HG03196 (cell line): Measurements from ENCODE around the gene NDUFA9.

ENCODE experiments used
- ATAC-seq: cut with Tn5 transposase; IDR thresholded peaks from one replicate; pipeline ENCODE4 v1.9.1; 2021; ENCODE audit not compliant: unreplicated experiment

NDUFA9 gene

GRCh38 chr12:4648501-4649357 lies at the start of gene NDUFA9, which contains the start of gene AKAP3:
NDUFA9 (plus strand) TSS chr12:4649114; CDS start chr12:4649127, 13 bp downstream.
AKAP3 (minus strand) TSS chr12:4649051; CDS start chr12:4638196, 10,855 bp downstream.
- peak; percentile 86 for ATAC-seq

DNA sequence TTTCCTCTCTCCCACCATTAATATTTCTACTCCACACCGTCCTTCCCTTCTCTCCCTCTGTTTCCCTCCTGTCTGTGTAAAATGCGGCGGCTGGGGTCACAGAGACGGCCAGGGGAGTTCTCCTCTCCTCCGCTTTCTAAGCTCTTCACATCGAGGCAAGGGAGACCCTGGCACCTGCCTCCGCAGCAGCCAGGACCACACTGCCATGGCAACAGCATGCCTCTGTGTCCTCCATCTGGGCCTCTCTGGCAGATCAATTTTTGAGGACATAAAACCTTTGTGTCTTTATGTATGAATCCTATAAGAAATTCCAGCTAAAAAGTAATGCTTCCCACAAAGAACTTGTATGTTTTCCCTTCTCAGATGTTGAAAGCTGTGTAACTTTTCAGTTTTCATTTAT lies 45.5 kb upstream of the NDUFA9 start:
- ATAC-seq: no peak

GRCh38 chr12:4603946-4604345 lies 45.0 kb upstream of the NDUFA9 start:
- ATAC-seq: no peak

DNA sequence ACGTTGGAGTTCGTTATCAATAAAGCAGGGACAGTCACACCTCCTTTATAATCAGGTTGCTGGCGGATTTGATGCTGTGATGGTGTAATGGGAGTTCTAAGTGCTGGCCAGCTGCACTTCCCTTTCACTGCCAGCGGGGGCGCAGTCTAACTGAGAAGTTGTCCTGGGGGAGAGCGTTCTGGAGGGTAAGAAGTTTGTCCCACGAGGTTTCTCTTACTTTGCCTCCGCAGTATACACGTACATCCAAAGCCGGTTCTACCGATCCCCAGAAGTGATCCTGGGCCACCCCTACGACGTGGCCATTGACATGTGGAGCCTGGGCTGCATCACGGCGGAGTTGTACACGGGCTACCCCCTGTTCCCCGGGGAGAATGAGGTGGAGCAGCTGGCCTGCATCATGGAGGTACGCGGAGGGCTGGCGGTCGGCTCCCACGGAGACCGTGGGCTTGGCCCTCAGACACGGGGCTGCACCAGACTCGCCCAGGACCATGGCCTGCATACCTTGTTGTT lies 44.2 kb upstream of the NDUFA9 start:
- ATAC-seq: peak; percentile 96

DNA sequence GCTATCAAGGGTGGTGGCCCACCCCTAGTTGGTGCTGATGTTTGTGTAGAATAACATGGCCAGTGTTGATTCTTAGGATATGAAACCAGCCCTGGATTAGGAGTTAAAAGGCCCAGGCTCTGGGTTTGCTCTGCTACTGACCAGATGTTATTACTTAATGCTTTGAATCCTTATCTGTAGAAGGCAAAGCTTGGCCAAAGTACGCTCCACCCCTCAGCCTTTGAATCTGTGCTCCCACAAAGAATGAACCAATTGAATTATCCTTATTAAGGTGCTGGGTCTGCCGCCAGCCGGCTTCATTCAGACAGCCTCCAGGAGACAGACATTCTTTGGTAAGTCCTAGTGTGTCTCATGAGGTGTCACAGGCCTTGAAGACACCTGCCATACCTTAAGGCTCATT lies 41.9 kb upstream of the NDUFA9 start:
- no peak for ATAC-seq

GRCh38 chr12:4609071-4609470 lies 39.8 kb upstream of the NDUFA9 start:
- ATAC-seq: no peak

GRCh38 chr12:4610481-4610880 lies 38.4 kb upstream of the NDUFA9 start:
- no peak for ATAC-seq

GRCh38 chr12:4615667-4616066 lies 33.2 kb upstream of the NDUFA9 start:
- no peak for ATAC-seq

- ATAC-seq: no peak
These were observed 27.4 kb upstream of the NDUFA9 start for GRCh38 chr12:4621511-4621910.

- no peak for ATAC-seq
These were observed 22.4 kb upstream of the NDUFA9 start for GRCh38 chr12:4626543-4626942.

GRCh38 chr12:4628406-4628805 lies 20.5 kb upstream of the NDUFA9 start:
- no peak for ATAC-seq

DNA sequence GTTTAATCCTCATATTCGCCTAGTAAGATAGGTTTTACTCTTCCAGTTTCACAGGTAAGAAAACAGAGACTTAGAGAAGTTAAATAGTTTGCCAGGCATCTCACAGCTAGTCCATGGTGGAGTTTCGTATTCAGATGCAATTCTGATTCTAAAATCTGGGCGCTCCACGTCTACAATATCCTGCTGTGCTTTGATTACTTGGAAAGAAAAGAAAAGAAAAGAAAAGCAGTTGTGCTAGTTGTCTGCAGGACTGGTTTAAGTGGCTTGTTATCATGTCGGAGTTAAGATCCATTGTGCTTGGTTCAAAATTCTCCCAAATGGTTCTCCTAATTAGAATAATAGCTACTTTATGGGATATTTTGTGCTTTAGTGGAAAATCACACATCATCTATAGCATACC lies 18.7 kb upstream of the NDUFA9 start:
- ATAC-seq: no peak

- ATAC-seq: no peak
These were observed 5.2 kb upstream of the NDUFA9 start for GRCh38 chr12:4643747-4644146.

- ATAC-seq: no peak
These were observed 3.9 kb upstream of the NDUFA9 start for GRCh38 chr12:4645023-4645422.

- peak; percentile 11 for ATAC-seq
These were observed 812 bp upstream of the NDUFA9 start for GRCh38 chr12:4648104-4648500.

DNA sequence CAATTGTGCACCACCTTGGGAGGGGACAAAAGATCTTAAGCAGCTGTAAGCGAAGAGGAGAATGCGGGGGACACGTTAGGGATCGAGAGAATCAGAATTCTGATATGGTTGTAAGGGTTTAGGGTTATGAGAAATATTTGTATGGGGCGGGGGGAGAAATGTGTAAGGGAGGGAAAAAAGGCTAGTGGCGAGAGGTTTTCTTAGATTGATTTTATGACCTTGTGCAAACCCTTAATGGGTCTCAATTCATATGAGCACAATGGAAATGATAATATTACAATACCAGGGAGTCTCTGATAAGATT lies 396 bp downstream of the NDUFA9 start:
- no peak for ATAC-seq

DNA sequence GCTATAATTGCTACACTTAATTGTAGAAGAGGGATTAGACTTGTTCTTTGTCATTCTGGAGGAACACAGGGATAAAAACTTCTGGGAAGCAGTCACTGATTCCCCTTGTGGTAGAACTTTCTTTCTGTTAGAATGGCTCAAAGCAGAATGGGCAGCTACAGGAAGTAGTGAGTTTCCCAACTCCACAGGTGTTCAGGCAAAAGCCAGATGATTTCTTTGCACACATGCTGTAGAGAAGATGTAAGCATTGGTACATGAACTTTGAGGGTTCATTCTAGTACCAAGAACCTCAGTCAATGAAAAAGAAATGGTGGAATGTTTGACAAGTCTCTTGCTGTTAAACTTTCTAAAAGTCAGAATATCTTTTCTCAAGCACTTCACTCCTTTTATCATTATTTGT lies 4.3 kb downstream of the NDUFA9 start:
- no peak for ATAC-seq

DNA sequence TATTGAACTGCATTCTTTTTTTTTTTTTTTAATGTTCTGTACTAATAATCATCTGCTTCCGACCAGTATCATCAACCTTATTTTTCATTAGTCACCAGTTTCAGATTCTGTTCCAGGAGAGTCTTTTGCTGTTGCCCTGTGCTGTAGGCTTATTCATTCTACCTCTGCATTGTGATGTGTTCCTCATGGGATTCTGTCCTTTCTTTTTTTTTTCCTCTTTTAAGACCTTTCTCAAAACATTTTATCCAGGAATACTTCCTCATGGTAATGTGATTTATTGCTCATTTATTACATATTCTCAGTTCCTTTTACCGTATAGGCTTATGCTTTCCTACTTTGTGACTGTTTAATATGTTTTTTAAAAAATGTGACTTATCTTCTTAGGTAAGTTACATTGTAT lies 4.8 kb downstream of the NDUFA9 start:
- ATAC-seq: no peak

DNA sequence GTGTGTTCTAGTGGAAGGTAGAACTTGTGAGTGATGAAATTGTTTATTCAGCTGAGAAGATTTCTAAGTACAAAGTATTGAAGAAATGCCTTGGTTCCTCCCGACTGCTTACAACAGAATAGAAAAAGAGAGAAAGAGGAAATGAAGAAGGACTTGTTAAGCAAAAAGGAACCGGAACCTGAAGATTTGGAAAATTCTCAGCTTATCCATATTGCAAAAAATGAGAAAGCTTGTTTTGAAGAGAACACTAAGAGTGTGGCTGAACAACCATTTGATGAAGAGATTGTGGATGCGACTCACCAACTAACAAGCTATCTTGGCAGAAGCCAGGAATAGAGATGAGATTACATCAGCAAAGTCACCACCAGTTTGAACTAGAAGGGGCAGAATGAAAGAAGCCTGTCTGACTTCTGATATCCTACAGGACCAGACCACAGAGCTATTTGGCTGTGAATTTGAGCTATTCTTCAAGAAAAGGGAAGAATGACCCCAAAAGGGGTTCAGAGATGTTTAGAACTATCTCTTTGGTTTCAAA lies 15.1 kb downstream of the NDUFA9 start:
- ATAC-seq: no peak

- no peak for ATAC-seq
These were observed 16.3 kb downstream of the NDUFA9 start for GRCh38 chr12:4665236-4665635.

GRCh38 chr12:4679711-4680110 lies 30.8 kb downstream of the NDUFA9 start:
- no peak for ATAC-seq

GRCh38 chr12:4681732-4682131 lies 32.8 kb downstream of the NDUFA9 start:
- no peak for ATAC-seq

DNA sequence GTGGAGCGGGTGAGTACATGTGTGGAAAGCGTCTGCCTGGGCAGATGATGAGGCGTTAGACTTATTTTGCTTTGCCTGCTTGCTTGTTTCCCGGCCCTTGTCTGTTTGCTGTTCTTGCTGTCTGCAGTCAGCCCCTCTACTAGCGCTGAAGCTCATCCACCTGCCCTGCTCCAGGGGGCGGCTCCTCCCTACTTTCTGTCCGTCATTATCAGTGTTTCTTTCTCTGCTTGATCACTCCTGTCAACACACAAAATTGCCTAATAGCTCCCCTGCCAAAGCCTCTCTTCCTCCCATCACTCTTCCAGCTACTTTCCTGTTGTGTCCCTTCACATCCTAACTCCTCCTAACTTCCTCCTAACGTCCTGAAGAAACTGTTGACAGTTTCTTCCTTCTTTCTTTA lies 36.4 kb downstream of the NDUFA9 start:
- ATAC-seq: no peak
